ENCODE results near the gene GPAT3.
"Not testable (repeated sequence)": the region's sequence is repeated elsewhere in the genome, so short reads cannot be mapped to it uniquely, and the experiment has no call there.

Gene GPAT3

DNA sequence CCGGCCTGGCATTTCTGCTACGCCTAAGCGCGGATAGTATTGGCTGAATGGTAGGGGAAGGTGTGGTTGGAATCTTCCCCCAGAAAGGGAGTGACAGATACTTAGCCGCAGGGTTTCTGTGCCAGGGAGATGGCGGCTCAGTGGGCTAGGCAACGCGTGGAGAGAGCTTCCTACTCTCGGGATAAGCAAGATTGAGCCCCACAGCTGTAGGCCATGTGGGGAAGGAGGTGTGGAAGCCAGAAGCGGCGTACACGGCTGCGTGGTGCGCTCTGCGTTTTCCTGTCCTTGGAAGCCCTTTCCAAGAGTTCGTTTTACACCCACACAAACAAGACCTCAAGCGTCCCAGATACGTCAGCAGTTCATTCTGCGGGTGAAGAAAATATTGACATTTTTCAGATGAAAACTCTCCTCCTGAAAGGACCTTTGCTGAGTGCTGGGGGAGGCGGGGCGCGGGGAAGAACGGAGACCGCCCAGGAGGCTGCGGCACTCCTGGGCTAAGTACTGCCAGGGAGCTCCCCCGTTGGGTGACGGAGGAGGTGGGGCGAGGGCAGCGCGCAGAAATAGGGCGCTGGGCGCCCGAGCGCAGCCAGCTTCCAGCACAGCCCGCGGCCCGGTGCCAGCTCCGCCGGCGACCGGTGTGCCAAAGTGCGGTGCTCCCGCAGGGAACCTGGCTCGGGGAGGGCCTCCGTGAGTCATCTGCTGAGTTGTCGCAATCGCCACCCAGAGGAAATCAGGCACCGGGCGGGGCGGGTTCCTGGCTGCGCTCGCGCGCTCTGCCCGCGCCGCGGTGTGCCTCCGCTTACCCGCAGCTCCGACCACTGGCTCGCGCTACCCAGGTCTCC is at the start of gene GPAT3:
GPAT3 (plus strand) TSS at position 589 of the 842 bp plus-strand sequence. CDS start 515 bp downstream, outside the sequence.
- Histone ChIP-seq H3K4me3 (peak within 1 kb of the TSS; percentile 36 to 73 (median 53)), H3K27ac (peak within 1 kb of the TSS in 19 of 21 experiments; percentile 0 to 81 (median 66))

DNA sequence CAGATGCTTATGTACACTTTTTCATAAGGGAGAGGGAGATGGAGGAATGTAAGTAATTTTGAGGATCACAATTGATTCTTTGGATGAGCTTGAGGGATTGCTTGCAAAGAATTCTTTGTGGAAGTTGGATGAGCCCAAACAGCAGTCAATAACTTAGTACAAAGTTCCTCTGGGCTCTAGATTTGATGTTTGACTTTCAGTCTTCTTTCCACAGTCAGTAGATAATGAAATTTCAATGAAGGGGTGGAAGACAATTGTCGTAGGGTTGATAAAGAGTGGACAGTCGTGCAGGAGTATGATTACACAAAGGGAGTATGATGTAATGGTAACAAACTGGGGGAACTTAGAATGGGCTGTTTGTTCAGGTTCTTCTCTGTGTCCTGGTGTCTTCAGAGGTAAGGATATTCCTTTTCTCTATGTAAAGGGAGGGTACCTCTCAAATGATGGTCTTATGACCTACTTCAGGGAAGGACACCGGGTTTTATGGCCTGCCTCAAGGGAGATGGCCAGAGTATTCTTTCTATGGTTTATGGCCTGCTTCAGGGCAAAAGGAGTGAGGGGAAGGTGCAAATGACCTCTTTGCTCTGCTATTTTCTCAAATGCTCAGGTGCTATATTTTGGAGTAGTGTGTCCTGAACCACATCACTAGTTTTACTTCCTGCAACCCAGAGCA is 49.3 kb upstream of the GPAT3 start:
- no peak overlapping the region for H3K4me3 ChIP-seq
- H3K27ac ChIP-seq, result no peak overlapping the region

DNA sequence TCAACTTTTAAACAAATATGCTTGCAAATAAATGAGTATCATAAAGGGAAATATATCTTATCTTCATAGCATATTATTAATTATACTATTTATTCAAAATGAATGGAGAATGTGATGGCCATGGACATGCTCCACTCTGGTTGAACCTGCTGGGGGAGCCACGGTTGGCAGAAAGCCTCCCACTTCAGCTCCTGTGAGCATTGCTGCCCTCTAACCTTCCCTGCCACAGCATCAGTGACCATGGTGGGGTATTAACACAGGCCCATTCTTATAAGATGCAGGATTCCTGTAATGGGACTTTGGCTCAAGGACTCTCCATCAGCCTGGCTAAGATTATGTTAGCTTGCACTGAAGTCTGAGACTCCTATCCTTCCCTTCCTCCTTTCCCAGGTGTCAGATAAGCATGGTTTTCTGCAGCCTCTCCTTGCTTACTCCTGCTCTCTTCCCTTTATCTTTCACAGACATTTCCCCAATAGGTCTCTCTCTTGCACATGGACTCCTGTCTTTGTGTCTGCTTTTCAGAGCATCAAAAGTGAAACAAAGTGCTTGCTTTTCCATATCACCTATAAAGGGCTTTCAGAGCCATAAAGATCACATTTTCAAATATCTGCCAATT is 46.1 kb upstream of the GPAT3 start:
- no peak overlapping the region for H3K27ac ChIP-seq
- H3K4me3 ChIP-seq, result no peak overlapping the region

GRCh38 chr4:83490876-83491450 is 44.9 kb upstream of the GPAT3 start:
- no peak overlapping the region for H3K27ac ChIP-seq
- H3K4me3 ChIP-seq, result no peak overlapping the region

GRCh38 chr4:83496085-83496917 is 39.6 kb upstream of the GPAT3 start:
- H3K4me3 ChIP-seq, result not testable (repeated sequence)

DNA sequence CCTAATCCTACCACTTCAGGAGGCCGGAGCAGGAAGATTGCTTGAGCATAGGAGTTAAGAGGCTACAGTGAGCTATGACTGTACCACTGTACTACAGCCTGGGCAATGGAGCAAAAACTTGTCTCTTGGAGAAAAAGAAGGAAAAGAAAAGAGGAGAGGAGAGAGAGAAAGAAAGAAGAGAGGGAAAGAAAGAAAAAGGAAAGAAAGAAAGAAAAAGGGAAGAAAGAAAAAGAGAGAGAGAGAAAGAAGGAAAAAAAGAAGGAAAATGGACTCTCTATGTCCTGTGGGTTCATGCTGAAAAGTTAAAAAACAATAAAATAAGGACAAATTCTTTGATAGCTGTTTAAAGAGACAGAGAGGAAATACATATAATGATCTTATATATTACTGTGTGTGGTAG is 37.7 kb upstream of the GPAT3 start:
- Histone ChIP-seq H3K27ac (no peak overlapping the region), H3K4me3 (no peak overlapping the region)

More at GRCh38 chr4:83496085-83496917, 39.6 kb upstream of the GPAT3 start:
- H3K27ac ChIP-seq, result not testable (repeated sequence)

DNA sequence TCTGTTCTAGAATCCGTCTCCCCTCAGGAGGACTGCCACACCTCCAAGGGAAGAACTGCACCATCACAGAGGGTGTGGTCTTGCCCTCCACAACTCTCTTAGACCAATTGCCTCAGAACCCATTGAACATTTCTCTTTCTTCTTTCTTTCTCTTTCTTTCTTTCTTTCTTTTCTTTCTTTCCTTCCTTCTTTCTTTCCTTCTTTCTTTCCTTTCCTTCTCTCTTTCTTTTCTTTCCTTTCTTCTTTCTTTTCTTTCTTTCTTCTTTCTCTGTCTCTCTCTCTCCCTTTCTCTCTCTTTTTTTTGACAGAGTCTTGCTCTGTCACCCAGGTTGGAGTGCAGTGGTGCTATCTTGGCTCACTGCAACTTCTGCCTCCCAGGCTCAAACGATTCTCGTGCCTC is 34.2 kb upstream of the GPAT3 start:
- not testable (repeated sequence) for H3K27ac ChIP-seq, H3K4me3 ChIP-seq

GRCh38 chr4:83503974-83504373 is 31.9 kb upstream of the GPAT3 start:
- no peak overlapping the region for H3K4me3 ChIP-seq

DNA sequence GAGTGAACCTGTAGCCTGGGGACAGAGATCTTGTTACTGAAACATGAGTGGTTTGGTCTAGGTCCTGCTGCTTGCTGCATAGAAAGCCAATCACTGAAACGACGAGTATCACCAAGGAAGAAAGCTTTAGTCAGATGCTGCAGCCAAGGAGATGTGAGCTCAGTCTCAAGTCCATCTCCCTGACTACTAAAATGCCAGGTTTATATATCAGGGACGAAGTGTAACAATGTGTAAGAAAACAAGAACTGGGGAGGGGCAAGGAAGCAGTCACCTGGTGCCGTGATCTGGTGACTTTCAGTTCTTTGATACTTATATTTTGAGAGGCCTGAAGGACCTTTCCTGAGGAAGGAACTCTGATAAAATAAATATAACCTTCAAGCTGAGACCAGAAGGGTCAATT is 31.4 kb upstream of the GPAT3 start:
- Histone ChIP-seq H3K4me3 (no peak overlapping the region), H3K27ac (peak overlapping the region in 1 of 21 experiments; percentile 55)

More at GRCh38 chr4:83503974-83504373, 31.9 kb upstream of the GPAT3 start:
- peak overlapping the region in 2 of 21 experiments; percentile 39 to 55 for H3K27ac ChIP-seq

- Histone ChIP-seq H3K27ac (no peak overlapping the region), H3K4me3 (no peak overlapping the region)
Observed at GRCh38 chr4:83504996-83505395, 30.9 kb upstream of the GPAT3 start.

GRCh38 chr4:83509156-83509585 is 26.7 kb upstream of the GPAT3 start:
- H3K4me3 ChIP-seq, H3K27ac ChIP-seq: not testable (repeated sequence)

DNA sequence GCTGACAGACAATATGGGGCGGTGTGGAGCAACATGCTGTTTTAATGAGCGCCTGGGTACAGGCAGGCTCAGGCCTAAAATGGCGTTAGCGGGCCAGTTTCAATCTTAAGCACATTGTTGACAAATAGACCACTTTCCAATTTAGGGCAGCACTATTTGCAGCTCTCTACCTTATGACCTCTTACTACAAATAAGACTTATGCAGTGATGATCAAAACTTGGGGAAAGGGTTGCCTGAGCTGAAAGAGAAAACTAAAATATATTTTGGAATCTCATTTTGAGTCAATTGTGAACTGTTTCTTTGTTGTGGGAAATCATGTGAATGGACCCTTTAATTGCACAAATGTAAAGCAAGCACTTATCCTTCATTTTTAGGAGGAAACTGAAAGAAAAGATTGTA is 25.5 kb upstream of the GPAT3 start:
- no peak overlapping the region for H3K4me3 ChIP-seq
- no peak overlapping the region for H3K27ac ChIP-seq

GRCh38 chr4:83516042-83516772 is 19.7 kb upstream of the GPAT3 start:
- no peak overlapping the region for H3K27ac ChIP-seq
- no peak overlapping the region for H3K4me3 ChIP-seq

DNA sequence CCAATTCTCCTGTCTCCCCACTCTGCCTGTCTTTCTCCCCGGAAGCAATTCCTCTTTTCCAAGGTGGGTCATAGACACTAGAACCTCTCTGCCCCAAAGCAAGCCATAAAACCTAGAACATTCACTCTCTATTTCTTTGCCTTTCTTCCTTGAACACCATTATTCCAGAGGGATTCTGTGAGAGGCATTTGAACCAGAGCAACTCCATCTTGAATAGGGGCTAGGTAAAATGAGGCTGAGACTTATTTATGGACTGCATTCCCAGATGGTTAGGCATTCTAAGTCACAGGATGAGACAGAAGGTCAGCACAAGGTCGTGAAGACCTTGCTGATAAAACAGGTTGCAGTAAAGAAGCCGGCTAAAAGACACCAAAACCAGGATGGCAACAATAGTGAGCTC is 13.7 kb upstream of the GPAT3 start:
- H3K27ac ChIP-seq, result no peak overlapping the region
- H3K4me3 ChIP-seq, result no peak overlapping the region

DNA sequence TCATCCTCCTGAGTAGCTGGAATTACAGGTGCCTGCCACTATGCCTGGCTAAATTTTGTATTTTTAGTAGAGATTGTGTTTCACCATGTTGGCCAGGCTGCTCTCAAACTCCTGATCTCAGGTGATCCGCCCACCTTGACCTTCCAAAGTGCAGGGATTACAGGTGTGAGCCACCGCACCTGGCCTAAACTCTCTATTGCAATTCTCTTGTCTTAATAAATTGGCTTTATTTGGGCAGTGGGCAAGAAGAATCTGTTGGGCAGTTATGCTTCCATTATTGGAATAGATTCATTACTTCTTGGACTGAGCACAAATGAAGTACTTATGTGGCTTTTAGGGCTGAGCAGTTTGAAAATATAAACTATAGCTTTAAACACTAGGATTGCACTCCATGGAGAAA is 8.2 kb upstream of the GPAT3 start:
- H3K27ac ChIP-seq, result no peak overlapping the region

DNA sequence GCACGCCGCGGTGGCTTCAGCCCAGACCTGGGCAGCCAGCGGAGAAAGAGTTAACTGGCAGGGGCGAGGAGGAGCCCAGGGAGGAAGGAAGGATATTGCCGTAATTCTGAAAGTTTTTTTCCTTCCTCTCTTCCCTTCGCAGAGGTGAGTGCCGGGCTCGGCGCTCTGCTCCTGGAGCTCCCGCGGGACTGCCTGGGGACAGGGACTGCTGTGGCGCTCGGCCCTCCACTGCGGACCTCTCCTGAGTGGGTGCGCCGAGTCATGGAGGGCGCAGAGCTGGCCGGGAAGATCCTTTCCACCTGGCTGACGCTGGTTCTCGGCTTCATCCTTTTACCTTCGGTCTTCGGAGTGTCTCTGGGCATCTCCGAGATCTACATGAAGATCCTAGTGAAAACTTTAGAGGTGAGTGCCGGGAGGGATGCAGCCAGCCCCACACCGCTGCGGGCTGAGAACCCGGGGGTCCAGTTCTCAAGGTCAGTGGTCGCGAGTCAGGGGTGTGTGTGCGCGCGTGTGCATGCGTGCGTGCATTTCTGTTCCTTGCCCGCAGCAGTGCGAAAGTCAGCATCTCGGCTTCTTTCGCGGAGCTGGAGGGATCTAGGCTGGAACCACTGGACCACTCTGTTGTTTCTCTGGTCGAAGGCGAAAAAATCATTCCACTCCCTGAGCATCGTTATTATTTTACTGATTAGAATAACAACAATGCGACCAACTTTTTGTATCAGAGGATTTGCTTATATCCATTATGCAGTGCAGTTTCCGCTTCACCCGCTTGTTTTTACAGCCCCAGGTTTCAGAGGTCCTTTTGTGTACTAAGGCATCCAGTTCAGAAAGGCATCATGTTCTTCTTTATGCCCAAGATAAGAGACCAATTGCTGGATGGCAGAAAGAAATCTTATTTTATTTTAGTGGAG is 709 bp downstream of the GPAT3 start:
- H3K27ac ChIP-seq, result peak overlapping the region in 19 of 21 experiments; percentile 0 to 81 (median 66)
- H3K4me3 ChIP-seq, result peak overlapping the region; percentile 36 to 73 (median 53)

More for the DNA sequence above, 8.2 kb upstream of the GPAT3 start:
- H3K4me3 ChIP-seq, result no peak overlapping the region

GRCh38 chr4:83542225-83542624 is 6.3 kb downstream of the GPAT3 start:
- no peak overlapping the region for H3K4me3 ChIP-seq
- no peak overlapping the region for H3K27ac ChIP-seq

GRCh38 chr4:83546786-83547185 is 10.9 kb downstream of the GPAT3 start:
- H3K27ac ChIP-seq, result no peak overlapping the region

More at GRCh38 chr4:83546786-83547185, 10.9 kb downstream of the GPAT3 start:
- H3K4me3 ChIP-seq, result no peak overlapping the region

Measured in skin epidermis (tissue), 12 donors.